Gastroesophageal sphincter (tissue), 3 donors: Measurements from ENCODE around the gene TMOD2.

ENCODE experiments used
- CTCF ChIP-seq, 4 experiments: fragments of 200-600 bp in 2 of 4; fragments of 450-650 bp in 2 of 4; sonication (generic) in 1 of 4; IDR thresholded peaks; one replicate each; pipeline ENCODE4 v1.5.1; 2017 to 2019; ENCODE audit warnings: antibody characterized with exemption in 4 of 4, mild to moderate bottlenecking in 2 of 4, moderate library complexity in 2 of 4
- EP300 ChIP-seq: sonication (generic); formaldehyde crosslinking; IDR thresholded peaks from one replicate; pipeline ENCODE4 v1.6.1; 2017; ENCODE audit warnings: antibody characterized with exemption, mild to moderate bottlenecking
- POLR2A ChIP-seq, 2 donors: fragments of 450-650 bp; IDR thresholded peaks; one replicate each; pipeline ENCODE4 v1.6.1; 2017; ENCODE audit warnings: antibody characterized with exemption in 2 of 2, mild to moderate bottlenecking in 2 of 2, moderate library complexity in 1 of 2

- TF ChIP-seq CTCF (IDR thresholded peaks at IDR 0.05): no peak
- TF ChIP-seq EP300: no peak
- TF ChIP-seq POLR2A (IDR thresholded peaks at IDR 0.05): no peak
Measured at GRCh38 chr15:51752888-51753287, 1.5 kb downstream of the TMOD2 start.
